Rectal smooth muscle tissue (tissue), 1 donor: ENCODE data around the gene CCNJ.
"Not testable (repeated sequence)": the region's sequence is repeated elsewhere in the genome, so short reads cannot be mapped to it uniquely, and the experiment has no call there.

Source experiments
- H3K27ac ChIP-seq: one replicate; pipeline ENCODE4 v1.7.0; 2013; ENCODE audit warnings: low read depth, low read length, inconsistent platforms
- H3K27me3 ChIP-seq: one replicate; pipeline ENCODE4 v1.7.0; 2013; ENCODE audit warnings: low read length; ENCODE audit not compliant: control insufficient read depth, insufficient read depth
- H3K36me3 ChIP-seq: one replicate; pipeline ENCODE4 v1.7.0; 2013; ENCODE audit warnings: low read length; ENCODE audit not compliant: control insufficient read depth, insufficient read depth
- H3K4me1 ChIP-seq: one replicate; pipeline ENCODE4 v1.7.0; 2013; ENCODE audit warnings: low read length; ENCODE audit not compliant: control insufficient read depth, insufficient read depth
- H3K4me3 ChIP-seq: one replicate; pipeline ENCODE4 v1.7.0; 2013; ENCODE audit warnings: low read length
- H3K9ac ChIP-seq: one replicate; pipeline ENCODE4 v1.7.0; 2013; ENCODE audit warnings: low read length

Gene CCNJ

GRCh38 chr10:96041146-96041545 is 2.2 kb upstream of the CCNJ start:
- H3K27ac ChIP-seq: no peak overlapping the region
- H3K4me1 ChIP-seq: peaks cover 3% of the 10 kb centered on the region
- H3K4me3 ChIP-seq: no peak overlapping the region
- H3K36me3 ChIP-seq: no peaks in the 10 kb centered on the region
- no peak overlapping the region for H3K9ac ChIP-seq
- no peaks in the 10 kb centered on the region for H3K27me3 ChIP-seq

DNA sequence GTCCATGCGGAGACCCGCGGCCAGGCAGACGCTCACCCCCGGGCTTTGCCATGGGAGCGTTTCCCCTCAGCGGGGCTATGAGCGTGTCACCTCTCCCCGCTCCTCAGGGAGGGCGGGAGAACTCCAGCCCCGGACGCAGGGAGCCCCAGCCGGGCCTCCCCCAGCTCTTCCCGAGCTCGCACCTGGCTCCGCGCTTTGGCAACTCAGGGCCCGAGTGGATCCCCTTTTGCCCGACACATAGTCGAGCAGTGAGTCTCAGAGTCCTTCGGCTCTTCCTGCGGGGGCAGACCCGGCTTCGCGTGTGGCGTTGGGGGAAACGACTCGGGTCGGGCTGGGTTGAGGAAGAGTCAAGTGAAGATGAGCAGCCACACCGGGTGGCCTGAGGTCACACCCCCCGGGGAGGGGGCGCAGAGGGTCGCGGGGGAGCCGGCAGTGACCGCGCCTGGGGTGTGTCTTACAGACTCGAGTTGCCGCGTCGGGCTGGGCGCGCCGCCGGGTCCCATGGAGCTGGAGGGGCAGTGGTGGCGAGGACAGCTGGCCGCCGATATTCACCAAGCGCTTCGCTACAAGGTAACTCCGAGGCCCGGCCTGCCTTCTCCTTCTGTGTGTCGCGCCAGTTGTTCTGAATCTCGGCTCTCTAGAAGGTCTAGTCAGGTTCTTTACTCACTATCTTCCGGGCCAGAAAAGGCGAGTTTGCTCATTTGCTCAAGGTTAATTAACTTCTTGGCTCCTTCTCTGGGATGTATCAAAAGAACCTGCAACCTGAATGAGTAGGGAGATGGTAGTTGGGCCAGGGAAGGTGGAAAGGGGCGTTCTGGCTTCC is 721 bp downstream of the CCNJ start:
- Histone ChIP-seq H3K27ac (peak overlapping the region; percentile 77), H3K9ac (peak overlapping the region; percentile 66), H3K4me1 (peaks cover 3% of the 10 kb centered on the region), H3K27me3 (no peaks in the 10 kb centered on the region), H3K36me3 (no peaks in the 10 kb centered on the region), H3K4me3 (peak overlapping the region; percentile 77)

- Histone ChIP-seq H3K27ac (no peak overlapping the region), H3K36me3 (no peaks in the 10 kb centered on the region), H3K27me3 (no peaks in the 10 kb centered on the region), H3K4me1 (peaks cover 3% of the 10 kb centered on the region), H3K4me3 (peak overlapping the region; percentile 77), H3K9ac (no peak overlapping the region)
These were observed 1.4 kb downstream of the CCNJ start for GRCh38 chr10:96044736-96045135.

DNA sequence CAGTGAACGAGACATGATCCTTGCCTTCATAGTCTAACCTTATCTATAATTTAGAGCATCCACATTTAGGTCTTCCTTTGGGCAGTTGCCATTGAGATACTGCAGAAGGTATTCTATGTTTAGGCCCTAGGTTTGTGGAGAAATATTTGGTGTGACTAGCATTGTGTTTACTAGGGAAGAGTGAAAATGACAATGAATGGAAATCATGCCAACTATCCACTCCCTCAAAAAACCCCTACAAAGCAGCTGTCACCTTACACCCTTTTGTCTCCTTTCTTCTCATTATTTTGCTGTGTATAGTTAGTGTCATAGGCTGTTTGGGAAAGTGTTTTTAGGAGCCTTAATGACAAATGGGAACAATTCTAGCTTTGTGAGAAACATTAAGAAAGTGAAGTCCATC is 3.2 kb downstream of the CCNJ start:
- Histone ChIP-seq H3K36me3 (no peaks in the 10 kb centered on the region), H3K4me3 (no peak overlapping the region), H3K27me3 (no peaks in the 10 kb centered on the region), H3K27ac (no peak overlapping the region), H3K4me1 (peaks cover 3% of the 10 kb centered on the region), H3K9ac (no peak overlapping the region)

DNA sequence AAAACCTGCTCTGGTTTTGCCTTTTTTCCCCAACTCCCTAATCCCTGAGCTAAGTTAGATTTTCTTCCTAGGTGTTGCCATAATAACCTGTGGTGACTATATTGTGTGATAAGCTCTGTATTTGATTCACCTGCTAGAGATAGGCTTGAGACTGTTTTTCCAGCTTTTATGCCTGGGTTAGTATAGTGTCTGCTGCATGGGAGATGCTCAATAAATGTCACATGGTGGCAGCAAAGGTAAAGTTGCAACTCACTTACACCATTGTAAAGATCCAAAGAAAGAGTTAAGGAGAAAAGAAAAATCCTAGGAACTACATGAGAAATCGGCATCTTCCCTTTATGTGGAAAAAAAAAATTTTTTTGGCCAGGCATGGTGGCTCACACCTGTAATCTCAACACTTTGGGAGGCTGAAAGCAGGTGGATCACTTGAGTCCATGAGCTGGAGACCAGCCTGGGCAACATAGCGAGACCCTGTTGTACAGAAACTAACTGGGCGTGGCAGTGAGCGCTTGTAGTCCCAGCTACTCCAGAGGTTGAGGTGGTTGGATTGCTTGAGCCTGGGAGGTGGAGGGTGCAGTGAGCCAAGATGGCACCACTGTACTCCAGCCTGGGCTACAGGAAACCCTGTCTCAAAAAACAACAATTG is 3.7 kb downstream of the CCNJ start:
- H3K27me3 ChIP-seq: no peaks in the 10 kb centered on the region
- no peak overlapping the region for H3K4me3 ChIP-seq
- H3K9ac ChIP-seq: no peak overlapping the region
- no peak overlapping the region for H3K27ac ChIP-seq
- H3K36me3 ChIP-seq: no peaks in the 10 kb centered on the region
- H3K4me1 ChIP-seq: peaks cover 3% of the 10 kb centered on the region

DNA sequence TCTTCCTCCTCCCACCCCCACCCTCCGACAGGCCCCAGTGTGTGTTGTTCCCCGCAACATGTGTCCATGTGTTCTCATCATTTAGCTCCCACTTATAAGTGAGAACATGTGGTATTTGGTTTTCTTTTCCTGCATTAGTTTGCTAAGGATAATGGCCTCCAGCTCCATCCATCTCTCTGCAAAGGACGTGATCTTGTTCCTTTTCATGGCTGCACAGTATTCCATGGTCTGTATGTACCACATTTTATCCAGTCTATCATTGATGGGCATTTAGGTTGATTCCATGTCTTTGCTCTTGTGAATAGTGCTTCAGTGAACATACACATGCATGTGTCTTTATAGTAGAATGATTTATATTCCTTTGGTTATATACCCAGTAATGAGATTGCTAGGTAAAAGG is 4.5 kb downstream of the CCNJ start:
- not testable (repeated sequence) for H3K27me3 ChIP-seq, H3K4me1 ChIP-seq, H3K27ac ChIP-seq, H3K9ac ChIP-seq, H3K4me3 ChIP-seq, H3K36me3 ChIP-seq

GRCh38 chr10:96049340-96049739 is 6.0 kb downstream of the CCNJ start:
- H3K27ac ChIP-seq: no peak overlapping the region
- no peaks in the 10 kb centered on the region for H3K4me1 ChIP-seq
- H3K27me3 ChIP-seq: no peaks in the 10 kb centered on the region
- H3K9ac ChIP-seq: no peak overlapping the region
- no peak overlapping the region for H3K4me3 ChIP-seq
- peaks cover 2% of the 10 kb centered on the region for H3K36me3 ChIP-seq

DNA sequence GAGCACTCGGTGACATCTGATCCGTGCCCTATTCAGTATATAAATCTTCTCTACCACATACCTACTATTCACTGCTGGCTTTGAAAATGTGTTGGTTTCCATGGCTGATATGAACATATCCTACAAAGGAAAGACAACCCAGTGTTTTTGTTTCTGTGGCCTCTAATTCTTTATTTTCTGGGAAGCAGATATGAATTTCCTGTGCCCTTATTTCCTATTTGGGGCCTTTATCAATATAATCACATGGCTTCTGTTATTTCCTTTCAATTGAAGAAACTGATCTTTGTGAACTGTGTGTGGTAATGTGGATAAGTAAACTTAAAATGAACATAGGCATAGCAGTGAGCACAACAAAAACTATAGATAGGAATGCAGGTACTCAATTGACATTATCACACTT is 10.6 kb downstream of the CCNJ start:
- H3K4me1 ChIP-seq: no peaks in the 10 kb centered on the region

DNA sequence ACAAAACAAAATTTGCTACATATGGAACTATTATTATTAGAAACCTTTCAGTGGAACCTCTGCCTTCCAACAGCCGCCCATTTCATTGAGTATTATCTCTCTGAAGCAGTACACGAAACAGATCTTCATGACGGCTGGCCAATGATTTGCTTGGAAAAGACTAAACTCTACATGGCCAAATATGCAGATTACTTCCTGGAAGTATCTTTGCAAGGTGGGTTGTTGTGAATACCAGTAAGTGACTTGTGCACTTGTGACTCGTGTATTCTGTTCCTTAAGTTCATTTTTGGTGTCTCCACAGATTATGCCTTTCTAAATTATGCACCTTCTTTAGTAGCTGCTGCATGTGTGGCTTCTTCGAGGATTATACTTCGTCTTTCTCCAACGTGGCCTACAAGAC is 13.4 kb downstream of the CCNJ start:
- H3K36me3 ChIP-seq: peaks cover 18% of the 10 kb centered on the region
- H3K27me3 ChIP-seq: no peaks in the 10 kb centered on the region
- no peak overlapping the region for H3K4me3 ChIP-seq
- H3K27ac ChIP-seq: no peak overlapping the region
- H3K9ac ChIP-seq: no peak overlapping the region
- no peaks in the 10 kb centered on the region for H3K4me1 ChIP-seq

More for the DNA sequence above, 10.6 kb downstream of the CCNJ start:
- H3K27ac ChIP-seq: no peak overlapping the region
- no peak overlapping the region for H3K4me3 ChIP-seq
- H3K27me3 ChIP-seq: no peaks in the 10 kb centered on the region
- H3K36me3 ChIP-seq: peaks cover 18% of the 10 kb centered on the region
- H3K9ac ChIP-seq: no peak overlapping the region

GRCh38 chr10:96061232-96061631 is 17.8 kb downstream of the CCNJ start:
- no peaks in the 10 kb centered on the region for H3K4me1 ChIP-seq
- no peak overlapping the region for H3K4me3 ChIP-seq
- no peak overlapping the region for H3K9ac ChIP-seq
- no peaks in the 10 kb centered on the region for H3K27me3 ChIP-seq
- H3K36me3 ChIP-seq: peaks cover 16% of the 10 kb centered on the region
- no peak overlapping the region for H3K27ac ChIP-seq

- Histone ChIP-seq H3K36me3 (no peaks in the 10 kb centered on the region), H3K4me1 (no peaks in the 10 kb centered on the region), H3K9ac (no peak overlapping the region), H3K27me3 (no peaks in the 10 kb centered on the region), H3K4me3 (no peak overlapping the region), H3K27ac (no peak overlapping the region)
These were observed 29.3 kb downstream of the CCNJ start for GRCh38 chr10:96072674-96073073.

GRCh38 chr10:96073722-96074121 is 30.3 kb downstream of the CCNJ start:
- Histone ChIP-seq H3K4me3 (no peak overlapping the region), H3K27me3 (no peaks in the 10 kb centered on the region), H3K4me1 (no peaks in the 10 kb centered on the region), H3K27ac (no peak overlapping the region), H3K9ac (no peak overlapping the region), H3K36me3 (no peaks in the 10 kb centered on the region)

- Histone ChIP-seq H3K27me3 (no peaks in the 10 kb centered on the region), H3K4me1 (no peaks in the 10 kb centered on the region), H3K4me3 (no peak overlapping the region), H3K27ac (no peak overlapping the region), H3K36me3 (no peaks in the 10 kb centered on the region), H3K9ac (no peak overlapping the region)
These were observed 31.4 kb downstream of the CCNJ start for GRCh38 chr10:96074776-96075175.
